Stomach (tissue), 4 donors: ENCODE measurements around the gene POLE.

Source experiments
- CTCF ChIP-seq, 7 experiments: fragments of 450-650 bp in 4 of 7; fragments of 200-600 bp in 3 of 7; sonication (generic) in 3 of 7; IDR thresholded peaks; one replicate each; pipeline ENCODE4 v1.5.1; 2016 to 2019; ENCODE audit warnings: antibody characterized with exemption in 7 of 7, control low read depth in 2 of 7, mild to moderate bottlenecking in 1 of 7
- EP300 ChIP-seq: sonication (generic); formaldehyde crosslinking; IDR thresholded peaks from one replicate; pipeline ENCODE4 v1.6.1; 2017; ENCODE audit warnings: antibody characterized with exemption
- POLR2A ChIP-seq, 4 donors: fragments of 450-650 bp; IDR thresholded peaks; one replicate each; pipeline ENCODE4 v1.6.1; 2016; ENCODE audit warnings: antibody characterized with exemption in 4 of 4, control low read depth in 2 of 4, mild to moderate bottlenecking in 1 of 4, moderate library complexity in 1 of 4
- POLR2AphosphoS5 ChIP-seq, 3 donors: sonication (generic); formaldehyde crosslinking; IDR thresholded peaks; one replicate each; pipeline ENCODE4 v1.6.1; 2016; ENCODE audit warnings: antibody characterized with exemption in 3 of 3

- TF ChIP-seq POLR2A (IDR thresholded peaks at IDR 0.05) (no peak), CTCF (IDR thresholded peaks at IDR 0.05) (no peak), POLR2AphosphoS5 (IDR thresholded peaks at IDR 0.05) (no peak), EP300 (no peak)
Measured at GRCh38 chr12:132716356-132716755, 29.2 kb upstream of the POLE start.
